Right atrium auricular region (tissue), 2 donors: ENCODE data around the gene MMP27. TPM values are rescaled to one million over a fixed set of nuclear protein-coding genes. Genes with fewer than 3 reads are reported as not detected.

Experiments
- DNase-seq: peaks from one replicate; pipeline ENCODE4 v3.0.0-alpha.2; 2019; ENCODE audit warnings: low spot score
- H3K27ac ChIP-seq, 2 donors: fragments of 200-600 bp; sonication (generic); 1 replicate in 1 of 2; 2 replicates in 1 of 2; pipeline ENCODE4 v1.5.1; 2016 to 2019
- H3K27me3 ChIP-seq, 2 donors: fragments of 200-600 bp; sonication (generic); one replicate each; pipeline versions ENCODE4 v1.5.1 to v1.6.0; 2017 to 2019
- H3K36me3 ChIP-seq: fragments of 200-600 bp; sonication (generic); one replicate; pipeline ENCODE4 v1.5.1; 2016
- H3K4me1 ChIP-seq, 2 donors: fragments of 200-600 bp; sonication (generic); one replicate each; pipeline versions ENCODE4 v1.5.1 to v1.6.0; 2017 to 2019
- H3K4me3 ChIP-seq, 2 donors: fragments of 200-600 bp; sonication (generic); 1 replicate in 1 of 2; 2 replicates in 1 of 2; pipeline ENCODE4 v1.5.1; 2017 to 2019; ENCODE audit warnings: mild to moderate bottlenecking in 1 of 2, moderate library complexity in 1 of 2
- H3K9me3 ChIP-seq, 2 donors: fragments of 200-600 bp; sonication (generic); one replicate each; pipeline ENCODE4 v1.5.1; 2019
- total RNA-seq, 2 donors: library from RNA; depleted of rRNA; stranded (reverse); fragments of >200 nt; gene quantifications; one replicate each; pipeline ENCODE4 v1.1.0, GENCODE V29; 2016
- TF ChIP-seq, protein P1 (sequence below), 2 donors: fragments of 200-600 bp; sonication (generic); IDR thresholded peaks; one replicate each; pipeline ENCODE4 v1.5.1; 2019; ENCODE audit warnings: antibody characterized with exemption in 2 of 2

MMP27 gene
- total RNA-seq, 2 donors from 2014 or later, result not detected

DNA sequence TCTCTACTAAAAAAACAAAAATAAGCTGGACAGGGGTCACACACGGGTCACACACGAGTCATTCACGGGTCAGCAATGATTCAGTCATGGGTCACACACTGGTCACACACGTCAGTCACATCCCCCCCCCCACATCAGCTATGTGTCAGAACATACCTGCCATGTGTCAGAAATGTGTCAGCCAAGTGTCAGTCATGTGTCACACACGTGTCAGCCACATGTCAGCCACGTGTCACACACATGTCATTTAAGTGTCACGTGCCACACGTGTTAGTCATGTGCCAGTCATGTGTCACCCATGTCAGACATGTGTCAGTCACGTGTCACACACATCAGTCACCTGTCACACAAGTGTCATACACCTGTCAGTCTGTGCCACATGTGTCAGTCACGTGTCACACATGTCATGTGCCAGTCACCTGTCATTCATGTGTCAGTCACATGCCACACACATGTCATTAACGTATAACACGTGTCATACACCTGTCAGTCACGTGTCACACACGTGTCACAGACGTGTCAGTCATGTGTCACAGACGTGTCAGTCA is 51.8 kb downstream of the MMP27 start:
- no peaks in the 10 kb centered on the region for H3K4me1 ChIP-seq
- no peaks in the 10 kb centered on the region for H3K27me3 ChIP-seq
- no peak for DNase-seq
- H3K36me3 ChIP-seq, result no peaks in the 10 kb centered on the region
- no peak overlapping the region for H3K4me3 ChIP-seq
- TF ChIP-seq, protein P1, sequence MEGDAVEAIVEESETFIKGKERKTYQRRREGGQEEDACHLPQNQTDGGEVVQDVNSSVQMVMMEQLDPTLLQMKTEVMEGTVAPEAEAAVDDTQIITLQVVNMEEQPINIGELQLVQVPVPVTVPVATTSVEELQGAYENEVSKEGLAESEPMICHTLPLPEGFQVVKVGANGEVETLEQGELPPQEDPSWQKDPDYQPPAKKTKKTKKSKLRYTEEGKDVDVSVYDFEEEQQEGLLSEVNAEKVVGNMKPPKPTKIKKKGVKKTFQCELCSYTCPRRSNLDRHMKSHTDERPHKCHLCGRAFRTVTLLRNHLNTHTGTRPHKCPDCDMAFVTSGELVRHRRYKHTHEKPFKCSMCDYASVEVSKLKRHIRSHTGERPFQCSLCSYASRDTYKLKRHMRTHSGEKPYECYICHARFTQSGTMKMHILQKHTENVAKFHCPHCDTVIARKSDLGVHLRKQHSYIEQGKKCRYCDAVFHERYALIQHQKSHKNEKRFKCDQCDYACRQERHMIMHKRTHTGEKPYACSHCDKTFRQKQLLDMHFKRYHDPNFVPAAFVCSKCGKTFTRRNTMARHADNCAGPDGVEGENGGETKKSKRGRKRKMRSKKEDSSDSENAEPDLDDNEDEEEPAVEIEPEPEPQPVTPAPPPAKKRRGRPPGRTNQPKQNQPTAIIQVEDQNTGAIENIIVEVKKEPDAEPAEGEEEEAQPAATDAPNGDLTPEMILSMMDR (IDR thresholded peaks at IDR 0.05), result no peak
- H3K27ac ChIP-seq, result no peak overlapping the region
- H3K9me3 ChIP-seq, result peaks cover 0 to 6% of the 10 kb centered on the region in 2 donors

DNA sequence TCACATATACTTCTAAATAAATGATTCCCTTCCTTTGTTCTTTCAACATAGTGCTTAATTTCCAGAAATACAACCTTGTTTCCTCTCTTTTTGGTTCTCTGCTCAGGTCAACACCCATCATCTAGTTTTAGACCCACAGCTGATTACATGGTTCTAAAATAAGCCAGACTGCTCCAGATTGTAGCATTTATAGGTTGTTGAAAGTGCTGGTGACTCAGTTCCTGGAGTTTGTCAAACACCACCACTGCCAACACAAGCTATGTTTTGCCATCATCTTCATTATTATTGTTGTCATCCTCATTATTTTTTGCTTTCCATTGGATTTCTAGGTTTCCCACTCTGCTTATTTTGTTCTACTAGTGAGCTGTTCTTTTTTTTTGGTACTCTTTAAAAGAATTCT is 58.1 kb downstream of the MMP27 start:
- H3K27ac ChIP-seq, result no peak overlapping the region
- H3K9me3 ChIP-seq, result no peaks in the 10 kb centered on the region
- H3K4me1 ChIP-seq, result no peaks in the 10 kb centered on the region
- no peaks in the 10 kb centered on the region for H3K36me3 ChIP-seq
- no peaks in the 10 kb centered on the region for H3K27me3 ChIP-seq
- H3K4me3 ChIP-seq, result no peak overlapping the region
- TF ChIP-seq, protein P1 (IDR thresholded peaks at IDR 0.05), result no peak
- no peak for DNase-seq

DNA sequence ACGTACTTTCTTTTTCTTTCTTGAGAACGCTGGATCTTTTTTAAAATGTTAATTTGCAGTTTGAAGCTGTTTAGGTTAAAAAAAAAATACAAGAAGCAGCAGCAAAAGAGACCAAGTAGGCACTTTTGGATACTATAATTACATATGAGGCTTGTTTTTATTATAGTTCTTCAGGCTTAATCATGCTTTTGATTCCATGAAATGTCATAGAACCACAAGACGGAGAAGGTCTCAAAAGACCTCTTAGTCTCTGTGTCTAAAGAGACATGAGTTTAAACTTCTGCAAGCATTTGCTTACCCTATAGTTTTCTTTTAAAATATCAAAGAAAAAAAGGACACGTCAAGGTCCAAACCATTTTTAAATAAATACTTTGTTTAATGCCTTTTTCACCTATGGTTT is 61.6 kb downstream of the MMP27 start:
- Histone ChIP-seq H3K36me3 (no peaks in the 10 kb centered on the region), H3K9me3 (no peaks in the 10 kb centered on the region), H3K4me1 (no peaks in the 10 kb centered on the region), H3K27me3 (no peaks in the 10 kb centered on the region), H3K4me3 (no peak overlapping the region), H3K27ac (no peak overlapping the region)
- TF ChIP-seq, protein P1 (IDR thresholded peaks at IDR 0.05), result no peak
- no peak for DNase-seq

Other genes with a start within 250 kb of the MMP27 start
- not detected for gene MMP7, start 175.0 kb downstream of the MMP27 start, total RNA-seq
- gene MMP20, start 80.4 kb downstream of the MMP27 start, total RNA-seq, result not detected
- gene MMP8, start 19.2 kb upstream of the MMP27 start, total RNA-seq, result under 1 TPM; 0.35 to 0.41 TPM
- not detected for gene MMP10, start 74.9 kb upstream of the MMP27 start, total RNA-seq
- gene MMP1, start 92.4 kb upstream of the MMP27 start, total RNA-seq, result under 1 TPM in 1 of 2 donors, not detected in 1; 0.16 TPM
- not detected for gene MMP3, start 137.8 kb upstream of the MMP27 start, total RNA-seq
- gene MMP12, start 169.2 kb upstream of the MMP27 start, total RNA-seq, result not detected
- gene MMP13, start 250.0 kb upstream of the MMP27 start, total RNA-seq, result not detected